ENCODE measurements around the gene FAAP100.

Gene FAAP100

DNA sequence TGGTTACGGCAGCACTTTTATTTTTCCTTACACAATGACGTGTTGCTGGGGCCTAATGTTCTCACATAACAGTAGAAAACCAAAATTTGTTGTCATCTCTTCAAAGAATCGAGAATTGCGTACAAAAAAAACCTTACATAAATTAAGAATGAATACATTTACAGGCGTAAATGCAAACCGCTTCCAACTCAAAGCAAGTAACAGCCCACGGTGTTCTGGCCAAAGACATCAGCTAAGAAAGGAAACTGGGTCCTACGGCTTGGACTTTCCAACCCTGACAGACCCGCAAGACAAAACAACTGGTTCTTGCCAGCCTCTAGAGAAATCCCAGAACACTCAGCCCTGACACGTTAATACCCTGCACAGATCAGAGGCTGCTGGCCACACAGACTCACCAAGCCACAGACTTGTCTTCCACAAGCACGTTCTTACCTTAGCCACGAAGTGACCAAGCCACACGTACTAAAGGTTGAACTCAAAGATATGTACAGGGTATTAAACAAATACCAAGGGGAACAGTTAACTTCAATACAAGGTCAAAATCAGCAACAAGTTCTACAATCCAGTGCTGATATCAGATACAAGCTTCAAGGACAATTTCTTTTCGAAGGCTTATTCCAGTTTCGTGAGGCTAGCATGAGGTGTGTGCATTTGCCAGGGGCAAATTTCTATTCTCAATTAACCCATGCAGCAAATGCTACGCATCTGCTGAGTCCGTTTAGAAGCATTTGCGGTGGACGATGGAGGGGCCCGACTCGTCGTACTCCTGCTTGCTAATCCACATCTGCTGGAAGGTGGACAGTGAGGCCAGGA, 42.0 kb downstream of the FAAP100 start:
- FAIRE-seq = no peak

DNA sequence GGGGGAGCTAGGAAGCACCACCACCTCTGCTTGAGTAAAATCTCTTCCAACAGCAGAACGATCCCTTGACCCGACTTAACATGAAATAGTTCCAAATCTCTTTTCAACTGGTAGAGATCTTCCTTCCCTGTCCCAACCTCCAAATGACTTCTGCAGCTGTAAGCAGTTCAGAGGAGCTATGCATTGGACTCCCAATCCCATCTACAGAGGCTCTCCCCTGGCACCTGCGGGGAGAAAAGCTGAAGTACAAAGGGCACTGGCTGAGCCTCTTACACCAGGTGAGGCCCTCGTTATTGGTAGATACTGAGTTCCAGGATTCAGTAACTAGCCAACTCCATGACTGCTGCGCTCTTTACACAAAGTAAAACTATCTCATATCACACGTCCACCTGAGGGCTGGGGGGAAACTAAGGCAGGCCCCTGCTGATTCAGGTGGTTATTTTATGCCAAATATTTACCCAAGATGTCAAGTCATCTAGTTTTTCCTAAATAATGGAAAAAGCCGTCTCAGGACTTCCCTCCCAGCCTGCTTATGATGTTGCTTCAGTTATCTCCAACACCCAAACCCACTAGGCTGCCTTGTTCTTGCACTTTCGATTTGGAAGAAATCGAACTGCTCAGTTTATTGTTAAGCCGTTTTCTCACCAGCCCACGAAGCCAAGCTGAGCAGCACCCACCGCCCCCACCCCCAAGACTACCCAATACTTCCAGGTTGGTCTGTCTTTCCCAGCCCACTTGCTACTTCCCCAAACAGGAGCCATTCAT, 42.8 kb downstream of the FAAP100 start:
- FAIRE-seq = no peak

DNA sequence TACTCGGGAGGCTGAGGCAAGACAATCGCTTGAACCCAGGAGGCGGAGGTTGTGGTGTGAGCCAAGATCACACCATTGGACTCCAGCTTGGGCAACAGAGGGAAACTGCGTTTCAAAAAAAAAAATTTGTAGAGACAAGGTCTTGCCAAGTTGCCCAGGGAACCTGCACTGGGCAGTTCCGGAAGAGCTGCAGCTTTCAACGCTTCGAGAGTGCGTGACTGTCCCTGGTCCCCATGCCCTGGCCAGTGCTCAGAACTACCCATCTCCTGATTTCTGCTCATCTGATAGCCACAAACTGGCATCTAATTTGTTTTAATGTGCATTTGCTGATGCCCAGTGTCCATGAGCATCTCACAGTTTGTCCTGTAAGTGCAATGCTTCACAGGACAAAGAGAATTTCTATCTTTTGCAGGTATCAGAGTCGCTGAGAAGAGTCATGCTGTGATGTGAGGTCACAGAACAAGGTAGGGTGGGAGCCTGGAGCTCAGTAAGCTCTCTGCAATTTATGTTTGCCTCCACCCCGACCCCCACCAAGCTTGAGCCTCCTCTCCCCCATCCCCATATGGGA, 43.4 kb downstream of the FAAP100 start:
- no peak for FAIRE-seq

DNA sequence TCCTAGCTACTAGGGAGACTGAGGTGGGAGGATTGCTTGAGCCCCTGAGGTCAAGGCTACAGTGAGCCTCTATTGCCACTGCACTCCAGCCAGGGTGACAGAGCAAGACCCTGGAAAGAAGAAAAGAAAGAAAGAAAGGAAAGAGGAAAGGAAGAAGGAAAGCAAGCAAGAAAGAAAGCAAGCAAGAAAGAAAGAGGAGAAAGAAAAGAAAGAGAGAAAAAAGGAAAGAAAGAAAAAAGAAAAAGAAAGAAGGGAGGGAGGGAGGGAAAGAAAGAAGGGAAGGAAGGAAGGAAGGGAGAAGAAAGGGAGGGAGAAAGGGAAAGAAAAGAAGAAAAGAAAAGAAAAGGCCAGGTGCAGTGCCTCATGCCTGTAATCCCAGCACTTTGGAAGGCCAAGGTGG, 48.5 kb downstream of the FAAP100 start:
- no peak for FAIRE-seq

DNA sequence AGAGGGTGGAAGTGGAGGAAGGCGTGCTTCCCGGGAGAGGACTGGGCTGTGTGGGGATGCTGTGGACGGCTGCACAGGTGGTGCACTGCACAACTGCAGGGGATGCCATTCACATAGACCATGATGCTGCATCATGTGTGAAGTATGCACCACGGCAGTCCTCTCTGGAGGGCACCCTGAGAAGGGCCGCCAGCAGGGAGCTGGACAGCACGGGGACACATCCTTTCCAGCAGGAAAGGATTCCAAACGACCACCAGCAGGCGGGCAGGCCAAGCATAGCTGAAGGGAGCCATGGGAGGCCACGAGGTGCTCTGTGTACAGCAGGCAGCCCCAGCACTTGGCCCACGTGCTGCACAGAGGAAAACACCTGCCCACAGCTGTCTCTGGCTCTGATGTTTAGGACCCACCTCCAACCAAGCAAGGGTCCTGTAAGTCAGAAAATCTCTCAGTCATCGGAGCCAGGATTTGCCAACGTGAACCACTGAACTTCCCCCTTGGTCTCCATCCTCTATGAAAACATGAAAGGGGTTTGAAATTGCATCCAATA, 49.6 kb downstream of the FAAP100 start:
- no peak for FAIRE-seq

DNA sequence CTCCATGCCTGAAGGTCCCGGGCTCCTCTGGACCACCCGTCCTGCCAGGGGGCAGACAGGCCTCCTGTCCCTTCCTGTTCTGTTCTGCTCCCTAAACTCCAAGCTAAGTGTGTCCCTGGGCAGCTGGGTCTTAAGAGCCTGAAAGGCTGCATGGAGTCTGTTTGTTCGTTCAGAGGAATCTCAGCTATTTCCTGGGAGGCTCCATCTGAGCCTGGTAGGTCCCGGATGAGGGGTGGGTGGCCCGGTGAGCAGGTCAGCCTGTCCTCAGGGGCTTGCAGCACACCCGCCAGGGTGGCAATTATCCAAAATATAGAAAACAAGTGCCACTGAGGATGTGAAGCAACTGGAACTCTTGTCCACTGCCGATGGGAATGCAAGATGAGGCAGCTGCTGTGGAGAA, 52.1 kb downstream of the FAAP100 start:
- FAIRE-seq = no peak

DNA sequence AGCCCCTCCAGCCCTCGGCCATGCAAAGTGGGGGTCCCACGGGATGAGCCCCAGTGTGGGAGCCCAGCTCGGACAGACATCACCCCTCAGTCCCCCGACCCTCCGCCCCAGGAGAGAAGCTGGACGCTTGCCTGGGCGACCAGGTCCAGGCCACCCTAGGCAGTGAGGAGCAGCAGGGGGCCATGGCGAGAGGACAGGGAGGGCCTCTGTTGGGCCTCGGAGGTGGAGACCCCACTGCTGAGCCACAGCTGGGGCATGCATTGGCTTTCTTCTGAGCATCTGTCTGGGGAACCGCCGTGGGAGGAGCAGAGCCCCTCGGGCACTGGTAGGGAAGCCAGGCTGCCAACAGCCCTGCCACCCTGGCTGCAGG, 52.6 kb downstream of the FAAP100 start:
- no peak for FAIRE-seq

DNA sequence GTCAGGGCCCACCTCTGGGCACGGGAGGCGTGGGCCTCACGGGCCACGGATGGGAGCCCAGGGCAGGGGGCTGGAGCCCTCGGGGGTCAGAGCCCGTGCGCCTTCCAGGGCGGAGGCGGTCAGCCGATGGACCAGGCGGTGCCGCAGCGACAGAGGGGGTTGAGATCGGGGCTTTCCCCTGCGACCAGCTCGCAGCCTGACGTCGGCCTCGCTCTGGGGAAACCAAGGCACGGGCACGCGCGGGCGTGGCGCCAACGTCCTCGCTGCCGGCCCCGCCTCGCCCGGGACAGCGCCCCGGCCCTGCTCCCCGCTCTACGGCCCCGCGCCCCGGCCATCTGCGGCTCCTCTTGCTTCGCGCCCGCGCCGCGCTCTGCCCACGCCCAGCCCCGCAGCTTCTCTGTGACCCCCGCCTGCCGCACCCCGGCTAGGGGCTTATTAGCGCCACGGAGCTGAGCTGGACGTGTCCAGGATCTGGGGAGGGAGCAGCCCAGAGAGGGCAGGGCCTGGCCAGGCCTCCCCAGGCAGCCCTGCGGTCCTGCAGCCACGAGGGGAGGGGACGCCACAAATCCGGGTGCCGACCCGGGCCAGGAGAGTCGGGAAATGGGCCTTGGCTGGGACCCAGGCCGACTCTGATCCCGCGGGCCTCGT, 53.1 kb downstream of the FAAP100 start:
- no peak for FAIRE-seq

DNA sequence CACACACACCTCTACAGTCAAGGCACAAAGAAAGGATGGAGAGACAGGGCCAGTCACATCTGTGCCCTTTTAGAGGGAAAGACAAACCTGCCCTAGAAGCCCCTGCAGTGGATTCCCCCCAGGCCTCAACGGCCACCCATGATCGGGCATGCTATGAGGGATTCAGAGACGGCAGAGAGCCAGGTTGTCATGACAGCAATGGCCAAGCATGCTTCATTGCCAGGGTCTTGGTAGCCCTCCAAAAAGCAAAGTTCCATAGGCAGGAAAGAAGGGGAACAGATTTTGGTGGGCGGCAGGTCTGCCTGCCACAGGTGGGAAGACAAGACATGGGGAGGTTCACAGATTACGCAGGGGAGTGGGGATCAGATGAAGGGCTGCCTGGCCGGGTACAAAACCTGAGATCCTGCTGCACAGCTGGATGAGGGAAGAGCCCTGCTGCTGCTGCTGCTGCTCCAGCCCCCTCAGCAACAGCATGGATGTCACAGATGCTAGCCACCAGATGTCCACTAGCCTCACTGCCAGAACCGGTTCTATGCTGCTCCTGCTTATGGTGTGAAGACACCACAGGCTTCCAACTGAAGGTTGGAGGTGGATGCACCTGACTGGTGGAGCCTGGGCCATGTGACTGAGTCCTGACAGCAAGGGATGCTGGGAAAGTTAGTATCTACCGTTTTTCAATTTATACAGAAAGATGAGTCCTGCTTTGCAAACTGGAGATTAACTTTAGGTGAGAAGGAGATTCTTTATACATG, 57.4 kb downstream of the FAAP100 start:
- no peak for FAIRE-seq

DNA sequence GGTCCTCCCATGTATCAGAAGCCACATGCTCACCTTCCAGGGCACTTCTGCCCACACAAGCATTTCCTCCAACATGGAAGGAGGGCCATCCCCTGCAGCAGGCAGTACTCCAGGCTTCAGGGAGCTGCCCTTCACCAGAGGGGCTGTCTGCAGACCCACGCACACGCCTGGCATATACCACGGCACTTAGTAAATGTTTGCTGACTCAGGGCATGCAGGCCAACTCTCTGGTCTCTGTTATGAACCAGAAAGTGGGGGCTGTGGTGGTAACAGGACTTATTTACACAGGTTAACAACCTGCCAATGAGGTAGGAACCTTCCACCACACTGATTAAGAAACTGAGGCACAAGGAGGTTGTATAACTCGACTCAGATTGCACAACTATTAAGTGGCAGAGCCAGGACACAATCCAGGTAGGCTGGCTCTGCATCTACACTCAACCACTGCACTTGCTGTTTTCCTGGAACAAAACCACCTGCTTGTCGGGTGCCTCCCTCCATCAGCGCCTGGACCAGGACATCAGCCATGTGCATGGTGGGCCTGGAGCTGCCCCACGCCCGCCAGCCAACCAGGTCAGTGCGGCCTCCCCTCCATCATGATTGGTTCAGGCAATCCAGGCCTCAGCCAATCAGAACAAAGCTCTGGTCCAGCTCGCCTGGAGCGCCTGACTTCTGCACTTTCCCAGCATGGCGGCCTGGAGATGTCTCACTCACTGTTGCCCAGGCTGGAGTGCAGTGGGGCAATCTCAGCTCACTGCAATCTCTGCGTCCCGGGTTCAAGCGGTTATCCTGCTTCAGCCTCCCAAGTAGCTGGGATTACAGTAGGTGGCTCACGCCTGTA, 58.7 kb downstream of the FAAP100 start:
- FAIRE-seq = no peak

DNA sequence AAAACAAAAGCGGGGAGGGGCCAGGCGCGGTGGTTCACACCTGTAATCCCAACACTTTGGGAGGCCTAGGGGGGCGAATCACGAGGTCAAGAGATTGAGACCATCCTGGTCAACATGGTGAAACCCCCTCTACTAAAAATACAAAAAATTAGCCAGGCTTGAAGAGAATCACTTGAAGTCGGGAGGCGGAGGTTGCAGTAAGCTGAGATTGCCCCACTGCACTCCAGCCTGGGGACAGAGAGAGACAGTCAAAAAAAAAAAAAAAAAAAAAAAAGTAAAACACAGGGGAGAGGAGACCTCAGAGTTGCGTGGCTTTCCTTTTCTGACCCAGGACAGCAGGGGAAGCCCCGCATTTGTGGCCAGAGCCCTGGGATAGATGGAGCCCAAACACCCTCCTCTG, 59.4 kb downstream of the FAAP100 start:
- FAIRE-seq = no peak

DNA sequence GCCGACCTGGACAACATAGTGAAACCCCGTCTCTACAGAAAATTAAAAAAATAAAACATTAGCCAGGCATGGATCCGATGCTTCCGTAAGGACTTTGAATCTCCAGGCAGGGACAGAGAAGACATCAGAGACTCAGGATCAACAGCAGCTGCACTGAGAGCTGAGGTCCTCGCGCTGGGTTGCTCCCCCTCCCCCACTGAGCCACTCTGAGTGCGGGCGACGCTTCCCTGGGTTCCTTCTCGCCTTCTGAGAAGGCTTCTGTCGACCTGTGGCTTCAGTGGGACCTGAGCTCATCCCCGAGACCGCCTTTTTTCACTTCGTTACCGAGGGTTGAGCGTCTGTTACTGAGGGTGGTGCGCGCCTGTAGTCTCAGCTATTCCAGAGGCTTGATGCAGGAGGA, 60.0 kb downstream of the FAAP100 start:
- no peak for FAIRE-seq

DNA sequence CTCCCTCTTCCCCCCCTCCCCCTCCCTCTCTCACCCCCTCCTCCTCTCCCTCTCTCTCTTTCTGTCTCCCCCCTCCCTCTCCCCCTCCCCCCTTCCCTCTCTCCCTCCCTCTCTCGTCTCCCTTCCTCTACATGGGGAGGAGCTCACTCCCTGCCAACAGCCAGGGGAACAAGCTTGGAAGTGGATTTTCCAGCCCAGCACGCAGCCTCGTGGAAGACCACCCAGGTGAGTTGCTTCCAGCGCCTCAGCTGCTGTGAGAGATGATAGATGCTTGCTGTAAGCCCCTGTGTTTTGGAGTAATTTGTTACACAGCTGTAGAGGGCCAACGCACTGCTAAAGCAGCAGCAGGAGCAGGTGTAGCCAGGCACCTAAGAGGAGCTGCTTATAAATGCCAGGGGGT, 60.4 kb downstream of the FAAP100 start:
- FAIRE-seq = no peak

DNA sequence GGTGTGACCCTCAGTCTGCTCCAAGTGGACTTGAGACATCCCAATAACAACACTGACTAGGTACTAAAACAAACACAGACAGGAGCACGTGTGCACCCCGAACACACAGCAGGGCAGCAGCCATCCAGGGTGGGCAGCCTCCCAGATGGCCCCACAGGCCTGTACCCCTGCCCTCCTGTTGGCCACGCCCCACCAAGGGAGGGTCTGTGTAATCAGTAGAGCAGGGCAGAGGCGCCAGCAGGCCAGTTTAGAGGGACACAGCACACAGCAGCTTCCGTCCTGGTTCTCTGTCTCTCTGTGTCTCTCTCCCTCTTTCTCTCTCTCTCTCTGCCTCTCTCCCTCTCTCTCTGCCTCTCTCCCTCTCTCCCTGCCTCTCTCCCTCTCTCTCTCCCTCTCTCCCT, 61.0 kb downstream of the FAAP100 start:
- FAIRE-seq = no peak

DNA sequence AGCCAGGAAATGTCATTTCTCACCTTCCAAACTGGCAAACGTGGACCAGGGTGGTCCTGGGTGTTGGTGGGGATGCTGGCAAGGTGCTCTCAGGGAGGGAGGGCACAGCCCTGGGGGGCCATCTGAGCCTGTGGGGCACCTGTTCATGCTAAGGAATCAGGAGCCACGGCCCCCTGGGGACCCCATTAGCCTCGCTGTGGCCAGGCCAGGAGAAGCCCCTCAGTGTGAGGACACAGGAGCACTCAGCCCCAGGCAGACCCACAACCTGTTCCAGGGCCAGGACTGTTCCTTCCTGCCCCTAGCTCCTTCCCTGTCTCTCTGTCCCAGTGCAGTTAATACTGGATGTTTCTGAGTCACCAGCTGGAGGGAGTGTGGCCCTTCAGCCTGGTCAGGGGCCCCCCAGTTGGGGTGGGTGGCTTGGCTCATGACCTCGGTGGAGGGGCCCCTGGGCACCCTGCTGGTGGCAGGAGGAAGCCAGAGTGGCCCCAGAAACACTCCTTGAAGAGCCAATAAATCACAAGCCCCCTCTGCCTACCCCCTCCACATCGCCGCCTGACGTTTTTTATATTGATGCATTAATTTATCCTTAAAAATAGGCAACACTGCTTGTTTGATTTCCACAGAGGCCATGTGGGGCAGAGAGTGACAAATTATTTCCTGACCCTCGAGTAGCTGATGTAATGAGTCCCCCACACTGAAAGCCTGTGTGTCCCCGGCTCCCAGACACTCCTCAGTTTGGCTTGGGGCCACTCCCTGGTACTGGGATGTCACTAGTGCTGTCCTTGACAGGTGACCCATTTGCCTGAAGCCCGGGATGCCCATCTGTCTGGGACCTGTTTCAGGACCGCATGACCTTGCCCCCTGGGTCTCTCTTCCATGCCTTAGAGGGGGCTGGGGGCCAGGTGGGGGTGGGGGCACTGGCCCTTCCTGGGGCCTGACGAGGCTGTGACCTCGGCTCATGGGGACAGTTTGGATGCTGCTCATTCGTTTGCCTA, 61.9 kb downstream of the FAAP100 start:
- FAIRE-seq = no peak
